Measurements from ENCODE around the gene SMC1B. TPM values are rescaled to one million over a fixed set of nuclear protein-coding genes. Genes with fewer than 3 reads are reported as not detected.

SMC1B gene
- total and polyA plus RNA-seq, 2 of the 8 experiments (the other 6 are each of a cell fraction or from before 2014, with no cell fraction given) = 0.02 TPM; not detected in 1

- no peak for TF ChIP-seq YY1 (IDR thresholded peaks at IDR 0.05; ENCODE audit: low read depth, low read length)
- no peak for TF ChIP-seq ASH2L (IDR thresholded peaks at IDR 0.05; ENCODE audit: low read length)
Measured at GRCh38 chr22:45421349-45422055, 8.1 kb upstream of the SMC1B start (continued).
